Measurements from ENCODE around the gene SKIDA1. TPM values are rescaled to one million over a fixed set of nuclear protein-coding genes. Genes with fewer than 3 reads are reported as not detected.
"Not testable (repeated sequence)": the region's sequence is repeated elsewhere in the genome, so short reads cannot be mapped to it uniquely, and the experiment has no call there.

SKIDA1 gene
- total RNA-seq, 4 donors from 2014 or later = 0.53 to 3.0 (median 1.2) TPM

DNA sequence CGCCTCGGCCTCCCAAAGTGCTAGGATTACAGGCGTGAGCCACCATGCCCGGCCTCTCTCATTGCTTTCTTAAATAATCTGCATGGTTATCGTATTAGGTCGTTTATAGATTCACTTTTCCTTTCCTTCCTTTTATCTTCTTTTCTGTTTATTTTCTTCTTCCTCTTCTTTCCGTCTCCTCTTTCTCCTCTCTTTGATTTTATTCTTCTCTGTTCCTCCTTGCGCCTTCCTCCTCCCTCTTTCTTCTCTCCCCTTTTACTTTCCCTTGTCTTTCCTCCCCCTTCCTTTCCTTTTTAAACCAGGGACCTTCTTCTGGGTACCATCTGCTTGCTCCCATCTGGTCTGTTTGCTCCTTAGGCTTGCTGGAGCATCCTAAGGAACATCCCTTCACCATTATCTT is 27.2 kb upstream of the SKIDA1 start:
- no peak overlapping the region for H3K4me3 ChIP-seq
- H3K9me3 ChIP-seq = no peaks in the 10 kb centered on the region
- no peaks in the 10 kb centered on the region for H3K27me3 ChIP-seq
- 93% methylated on average over 8 of the region's 8 CpGs for WGBS
- H3K36me3 ChIP-seq = peaks cover 71% of the 10 kb centered on the region
- H3K4me1 ChIP-seq = peaks cover 1% of the 10 kb centered on the region
- H3K27ac ChIP-seq = no peak overlapping the region
- no peak for DNase-seq (ENCODE audit: low spot score in 2 of 2)
- TF ChIP-seq POLR2AphosphoS5 (IDR thresholded peaks at IDR 0.05) (no peak), EP300 (IDR thresholded peaks at IDR 0.05) (no peak), POLR2A (IDR thresholded peaks at IDR 0.05) (no peak)
- TF ChIP-seq, protein P1, sequence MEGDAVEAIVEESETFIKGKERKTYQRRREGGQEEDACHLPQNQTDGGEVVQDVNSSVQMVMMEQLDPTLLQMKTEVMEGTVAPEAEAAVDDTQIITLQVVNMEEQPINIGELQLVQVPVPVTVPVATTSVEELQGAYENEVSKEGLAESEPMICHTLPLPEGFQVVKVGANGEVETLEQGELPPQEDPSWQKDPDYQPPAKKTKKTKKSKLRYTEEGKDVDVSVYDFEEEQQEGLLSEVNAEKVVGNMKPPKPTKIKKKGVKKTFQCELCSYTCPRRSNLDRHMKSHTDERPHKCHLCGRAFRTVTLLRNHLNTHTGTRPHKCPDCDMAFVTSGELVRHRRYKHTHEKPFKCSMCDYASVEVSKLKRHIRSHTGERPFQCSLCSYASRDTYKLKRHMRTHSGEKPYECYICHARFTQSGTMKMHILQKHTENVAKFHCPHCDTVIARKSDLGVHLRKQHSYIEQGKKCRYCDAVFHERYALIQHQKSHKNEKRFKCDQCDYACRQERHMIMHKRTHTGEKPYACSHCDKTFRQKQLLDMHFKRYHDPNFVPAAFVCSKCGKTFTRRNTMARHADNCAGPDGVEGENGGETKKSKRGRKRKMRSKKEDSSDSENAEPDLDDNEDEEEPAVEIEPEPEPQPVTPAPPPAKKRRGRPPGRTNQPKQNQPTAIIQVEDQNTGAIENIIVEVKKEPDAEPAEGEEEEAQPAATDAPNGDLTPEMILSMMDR (IDR thresholded peaks at IDR 0.05) = no peak

GRCh38 chr10:21547246-21547645 is 21.8 kb upstream of the SKIDA1 start:
- H3K36me3 ChIP-seq = peaks cover 75% of the 10 kb centered on the region
- peaks cover 3% of the 10 kb centered on the region for H3K4me1 ChIP-seq
- WGBS = 98% methylated on average over 6 of the region's 6 CpGs
- H3K27ac ChIP-seq = no peak overlapping the region
- TF ChIP-seq, protein P1 (IDR thresholded peaks at IDR 0.05) = no peak
- TF ChIP-seq EP300 (IDR thresholded peaks at IDR 0.05) = no peak
- TF ChIP-seq POLR2A (IDR thresholded peaks at IDR 0.05) = no peak
- no peak for TF ChIP-seq POLR2AphosphoS5 (IDR thresholded peaks at IDR 0.05)
- no peak overlapping the region for H3K4me3 ChIP-seq
- no peaks in the 10 kb centered on the region for H3K9me3 ChIP-seq
- DNase-seq (ENCODE audit: low spot score in 2 of 2) = no peak
- no peaks in the 10 kb centered on the region for H3K27me3 ChIP-seq

DNA sequence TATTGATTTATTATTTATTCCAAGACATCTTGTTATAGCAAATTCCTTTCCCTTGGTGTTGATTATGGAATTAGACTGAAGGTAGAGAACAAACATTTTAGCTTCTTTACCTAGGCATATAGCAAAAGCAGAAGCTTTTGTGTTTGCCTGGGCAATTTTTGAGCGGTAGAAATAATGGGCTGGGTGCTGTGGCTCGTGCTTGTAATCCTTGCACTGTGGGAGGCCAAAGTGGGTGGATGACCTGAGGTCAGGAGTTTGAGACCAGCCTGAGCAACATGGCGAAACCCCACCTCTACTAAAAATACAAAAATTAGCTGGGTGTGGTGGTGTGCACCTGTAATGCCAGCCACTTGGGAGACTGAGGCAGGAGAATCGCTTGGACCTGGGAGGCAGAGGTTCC is 15.2 kb upstream of the SKIDA1 start:
- not testable (repeated sequence) for H3K27me3 ChIP-seq; H3K4me3 ChIP-seq; H3K4me1 ChIP-seq; DNase-seq (ENCODE audit: low spot score in 2 of 2); H3K9me3 ChIP-seq; H3K27ac ChIP-seq
- 91% methylated on average over 4 of the region's 4 CpGs for WGBS
- peaks cover 77% of the 10 kb centered on the region for H3K36me3 ChIP-seq

DNA sequence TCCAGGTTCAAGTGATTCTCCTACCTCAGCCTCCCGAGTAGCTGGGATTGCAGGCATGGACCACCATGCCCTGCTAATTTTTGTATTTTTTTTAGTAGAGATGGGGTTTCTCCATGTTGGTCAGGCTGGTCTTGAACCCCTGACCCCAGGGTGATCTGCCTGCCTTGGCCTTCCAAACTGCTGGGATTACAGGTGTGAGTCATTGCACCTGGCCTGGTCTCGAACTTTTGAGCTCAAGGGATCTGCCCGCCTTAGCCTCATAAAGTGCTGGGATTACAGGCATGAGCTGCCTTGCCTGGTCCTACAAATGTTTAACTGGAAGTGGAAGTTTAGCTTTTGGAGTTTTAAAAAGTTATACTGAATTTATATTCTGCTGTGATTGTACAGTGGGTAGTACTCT is 11.4 kb upstream of the SKIDA1 start:
- TF ChIP-seq POLR2A (IDR thresholded peaks at IDR 0.05) (no peak), EP300 (IDR thresholded peaks at IDR 0.05) (no peak), POLR2AphosphoS5 (IDR thresholded peaks at IDR 0.05) (no peak)
- TF ChIP-seq, protein P1 (IDR thresholded peaks at IDR 0.05) = no peak
- Histone ChIP-seq H3K4me1 (peaks cover 25% of the 10 kb centered on the region), H3K27me3 (no peaks in the 10 kb centered on the region), H3K27ac (no peak overlapping the region), H3K36me3 (peaks cover 39% of the 10 kb centered on the region), H3K9me3 (no peaks in the 10 kb centered on the region), H3K4me3 (no peak overlapping the region)
- WGBS = 83% methylated on average over 3 of the region's 3 CpGs
- no peak for DNase-seq (ENCODE audit: low spot score in 2 of 2)

DNA sequence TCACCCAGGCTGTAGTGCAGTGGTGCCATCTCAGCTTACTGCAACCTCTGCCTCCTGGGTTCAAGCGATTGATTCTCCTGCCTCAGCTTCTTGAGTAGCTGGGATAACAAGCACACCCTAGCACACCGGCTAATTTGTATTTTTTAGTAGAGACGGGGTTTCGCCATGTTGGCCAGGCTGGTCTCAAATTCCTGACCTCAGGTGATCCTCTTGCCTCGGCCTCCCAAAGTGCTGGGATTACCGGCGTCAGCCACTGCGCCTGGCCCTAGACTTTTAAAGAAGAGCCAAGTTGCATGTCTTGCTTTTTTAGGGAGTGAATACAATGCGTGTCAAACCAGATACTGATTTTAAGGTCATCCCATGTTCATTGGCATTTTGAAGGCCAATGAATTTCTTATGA is 10.5 kb upstream of the SKIDA1 start:
- Histone ChIP-seq H3K4me3 (peak overlapping the region; percentile 96), H3K36me3 (peaks cover 30% of the 10 kb centered on the region), H3K4me1 (peaks cover 34% of the 10 kb centered on the region)
- WGBS = 60% methylated on average over 9 of the region's 9 CpGs
- not testable (repeated sequence) for DNase-seq (ENCODE audit: low spot score in 2 of 2); H3K27ac ChIP-seq; H3K9me3 ChIP-seq; H3K27me3 ChIP-seq

GRCh38 chr10:21535494-21535965 is 10.0 kb upstream of the SKIDA1 start:
- TF ChIP-seq, protein P1 (IDR thresholded peaks at IDR 0.05) = no peak
- TF ChIP-seq POLR2AphosphoS5 (IDR thresholded peaks at IDR 0.05) (no peak), POLR2A (IDR thresholded peaks at IDR 0.05) (no peak), EP300 (IDR thresholded peaks at IDR 0.05) (no peak)
- Histone ChIP-seq H3K9me3 (no peaks in the 10 kb centered on the region), H3K4me1 (peaks cover 38% of the 10 kb centered on the region), H3K27me3 (no peaks in the 10 kb centered on the region), H3K4me3 (peak overlapping the region; percentile 96), H3K27ac (peak overlapping the region; percentile 99), H3K36me3 (peaks cover 26% of the 10 kb centered on the region)
- no peak for DNase-seq (ENCODE audit: low spot score in 2 of 2)
- 25% methylated on average over 9 of the region's 9 CpGs for WGBS
